Colon (tissue), 2 donors: Measurements from ENCODE around the gene MTX1.

Source experiments
- FAIRE-seq: peaks from 2 replicates; lab custom pipeline; 2012; peaks lifted over from hg19 to GRCh38; lab: Jason Lieb, UNC
- donor health status: control.
- donor health status: control.

Gene MTX1

DNA sequence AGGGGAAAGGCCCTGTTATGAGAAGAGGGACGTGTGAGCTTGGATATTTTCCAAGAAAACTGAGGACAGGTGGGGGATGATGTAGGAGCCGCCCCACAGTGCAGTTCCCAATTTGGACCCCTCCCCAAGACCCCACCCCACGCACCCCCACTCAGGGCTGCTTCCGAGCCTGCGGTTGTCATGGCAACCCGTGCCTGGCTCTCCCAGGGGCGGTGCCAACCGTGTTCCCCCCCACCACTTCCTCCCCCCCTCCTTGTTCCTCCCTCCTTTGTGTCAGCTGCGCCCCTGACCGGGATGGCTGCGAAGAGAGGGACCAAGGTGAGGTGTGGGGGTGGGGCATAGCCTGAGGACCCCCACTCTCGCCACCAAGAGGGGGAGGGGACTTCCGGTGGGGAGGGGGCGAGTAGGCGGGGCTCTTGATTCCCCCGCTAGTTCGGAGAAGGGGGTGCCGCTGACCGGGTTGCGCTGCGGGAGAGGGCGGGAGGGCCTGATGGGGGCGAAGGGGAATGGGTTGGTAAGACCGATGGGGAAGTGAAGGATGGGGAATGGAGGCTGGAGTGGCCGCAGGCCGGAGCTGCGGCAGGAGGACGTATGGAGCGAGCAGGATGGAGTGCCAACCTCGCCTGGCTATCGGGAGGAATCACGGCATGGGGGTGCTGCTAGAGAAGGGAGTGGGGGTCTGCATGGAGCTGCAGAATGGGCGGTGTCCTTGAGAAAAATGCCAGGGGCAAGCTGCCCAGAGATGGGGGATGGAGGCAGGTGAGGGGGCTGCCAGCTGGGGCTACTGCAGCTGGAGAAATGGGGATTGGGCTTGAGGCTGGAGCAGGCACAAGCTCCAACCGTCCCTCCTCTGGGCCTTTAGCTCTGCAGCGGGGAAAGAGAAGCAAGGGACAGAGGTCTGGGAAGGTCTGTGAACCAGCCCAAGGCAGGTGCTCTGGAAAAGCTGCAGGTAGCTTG is 33.9 kb upstream of the MTX1 start:
- FAIRE-seq = no peak

GRCh38 chr1:155175281-155175926 is 33.1 kb upstream of the MTX1 start:
- no peak for FAIRE-seq

- FAIRE-seq = no peak
Observed at GRCh38 chr1:155175927-155176371, 32.5 kb upstream of the MTX1 start.

- no peak for FAIRE-seq
Observed at GRCh38 chr1:155176544-155177071, 31.9 kb upstream of the MTX1 start.

- FAIRE-seq = no peak
Observed at GRCh38 chr1:155177192-155177917, 31.1 kb upstream of the MTX1 start.

- FAIRE-seq = no peak
Observed at GRCh38 chr1:155177918-155178281, 30.6 kb upstream of the MTX1 start.

GRCh38 chr1:155178441-155179111 is 29.9 kb upstream of the MTX1 start:
- no peak for FAIRE-seq

GRCh38 chr1:155179112-155180031 is 29.1 kb upstream of the MTX1 start:
- no peak for FAIRE-seq

DNA sequence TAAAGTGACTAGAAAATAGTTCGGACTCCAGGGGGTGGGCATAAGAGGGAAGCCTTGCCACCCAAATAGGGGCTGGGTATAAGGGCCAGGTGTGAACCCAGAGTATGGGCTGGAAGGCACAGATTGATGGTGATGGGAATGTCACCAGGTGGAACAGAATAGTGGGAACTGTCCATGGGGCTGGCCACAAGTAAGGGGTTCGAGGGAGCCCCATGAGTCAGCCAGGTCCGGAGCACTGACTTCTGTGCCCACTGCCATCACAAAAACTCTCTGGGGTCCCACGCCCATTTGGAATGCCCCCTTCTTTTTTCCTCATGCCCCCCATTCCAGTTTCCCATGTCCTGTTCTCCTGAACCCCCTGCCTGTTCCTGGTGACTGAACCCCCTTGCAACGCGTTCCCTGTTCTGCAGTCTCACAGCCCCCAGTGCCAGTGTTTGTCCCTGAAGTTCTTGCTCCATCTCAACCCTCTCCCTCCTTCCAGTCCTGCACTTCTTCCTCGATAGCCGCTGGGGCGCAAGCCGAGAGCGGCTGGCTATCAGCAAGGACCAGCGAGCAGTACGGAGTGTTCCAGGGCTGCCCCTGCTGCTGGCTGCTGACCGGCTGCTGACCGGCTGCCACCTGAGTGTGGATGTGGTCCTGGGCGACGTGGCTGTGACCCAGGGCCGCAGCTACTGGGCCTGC is 27.0 kb upstream of the MTX1 start:
- FAIRE-seq = no peak

DNA sequence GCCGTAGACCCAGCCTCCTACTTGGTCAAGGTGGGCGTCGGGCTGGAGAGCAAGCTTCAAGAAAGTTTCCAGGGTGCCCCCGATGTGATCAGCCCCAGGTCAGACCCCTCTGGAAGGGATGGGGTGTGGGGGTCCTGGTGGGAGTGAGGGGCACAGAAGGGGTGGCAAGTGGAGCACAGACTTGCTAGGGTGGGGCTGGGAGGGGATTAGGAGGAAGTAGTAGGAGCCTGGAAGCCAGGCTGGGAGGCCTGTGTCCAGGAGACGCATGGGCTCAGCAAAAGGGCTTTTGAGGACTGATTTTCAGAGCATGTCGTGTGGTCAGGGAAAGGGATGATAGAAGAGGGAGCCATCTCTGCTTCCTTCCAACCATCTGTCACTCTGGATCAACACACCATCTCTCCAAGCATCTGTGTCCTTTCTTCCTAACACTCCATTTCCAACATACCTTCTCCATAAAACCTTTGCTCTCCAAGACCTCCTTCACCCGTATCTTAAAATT is 26.4 kb upstream of the MTX1 start:
- no peak for FAIRE-seq

DNA sequence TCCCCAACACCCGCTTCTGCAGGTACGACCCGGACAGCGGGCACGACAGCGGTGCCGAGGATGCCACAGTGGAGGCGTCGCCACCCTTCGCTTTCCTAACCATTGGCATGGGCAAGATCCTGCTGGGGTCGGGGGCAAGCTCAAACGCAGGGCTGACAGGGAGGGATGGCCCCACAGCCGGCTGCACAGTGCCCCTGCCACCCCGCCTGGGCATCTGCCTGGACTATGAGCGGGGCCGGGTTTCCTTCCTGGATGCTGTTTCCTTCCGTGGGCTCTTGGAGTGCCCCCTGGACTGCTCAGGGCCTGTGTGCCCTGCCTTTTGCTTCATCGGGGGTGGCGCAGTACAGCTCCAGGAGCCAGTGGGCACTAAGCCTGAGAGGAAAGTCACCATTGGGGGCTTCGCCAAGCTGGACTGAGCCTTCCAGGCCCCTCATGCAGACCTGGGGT is 24.7 kb upstream of the MTX1 start:
- no peak for FAIRE-seq

GRCh38 chr1:155184351-155184811 is 24.1 kb upstream of the MTX1 start:
- FAIRE-seq = no peak

DNA sequence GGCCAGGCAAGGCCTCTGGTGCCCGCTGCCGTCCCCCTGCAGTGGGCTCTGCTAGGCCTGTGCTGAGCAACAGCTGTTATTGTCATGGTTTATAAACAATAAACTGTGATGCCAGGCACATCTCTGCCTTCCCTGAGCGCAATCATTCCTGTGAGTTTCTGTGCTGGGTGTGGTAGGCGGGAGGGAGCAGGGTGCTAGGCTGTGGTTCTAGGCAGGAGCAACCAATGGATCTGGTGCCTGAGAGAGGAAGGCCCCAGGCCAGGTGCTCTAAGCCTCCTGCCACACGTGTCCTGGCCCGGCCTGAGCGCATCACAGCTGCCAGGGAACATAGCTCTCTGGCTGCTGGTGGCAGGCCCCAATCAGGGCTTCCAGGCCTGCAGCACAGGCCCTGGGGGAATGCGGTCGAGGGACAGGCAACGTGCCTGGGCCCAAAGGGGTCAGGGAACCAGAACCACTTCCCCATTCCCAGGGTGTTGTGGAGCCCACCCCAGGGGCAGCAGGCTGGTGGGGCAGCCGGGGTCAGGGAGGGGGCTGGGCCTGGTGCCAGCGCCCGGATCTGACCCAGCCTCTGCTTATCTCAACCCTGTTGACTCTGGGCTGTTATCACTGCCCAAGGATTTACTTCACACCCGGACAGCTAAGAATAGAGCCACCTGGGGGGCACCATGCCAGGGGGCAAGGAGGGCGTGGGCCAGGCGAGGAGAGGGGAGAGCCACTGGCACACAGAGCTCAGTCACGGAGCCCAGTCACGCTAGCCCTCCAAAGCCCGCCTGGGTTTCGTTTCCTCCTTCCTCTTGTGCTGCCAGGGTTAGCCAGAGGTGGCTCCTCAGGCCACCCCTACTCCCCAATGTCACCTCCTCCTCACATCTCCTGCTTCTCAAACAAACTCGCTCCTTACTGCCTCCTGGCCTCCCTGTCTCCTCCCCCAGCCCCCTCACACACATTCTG is 23.4 kb upstream of the MTX1 start:
- no peak for FAIRE-seq

DNA sequence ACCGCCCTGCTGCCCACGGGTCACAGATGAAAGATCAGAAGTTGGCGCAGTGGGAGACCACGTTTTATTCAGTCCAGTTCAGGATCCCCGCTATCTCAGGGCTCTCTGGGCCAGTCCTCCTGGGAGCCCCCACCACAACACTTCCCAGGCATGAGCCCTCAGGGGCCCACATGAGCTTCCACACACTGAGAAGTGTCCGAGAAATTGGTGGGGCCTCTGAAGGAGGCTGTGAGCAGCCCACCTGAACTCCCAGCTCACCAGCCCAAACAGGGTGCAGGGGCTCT is 22.8 kb upstream of the MTX1 start:
- FAIRE-seq = no peak

DNA sequence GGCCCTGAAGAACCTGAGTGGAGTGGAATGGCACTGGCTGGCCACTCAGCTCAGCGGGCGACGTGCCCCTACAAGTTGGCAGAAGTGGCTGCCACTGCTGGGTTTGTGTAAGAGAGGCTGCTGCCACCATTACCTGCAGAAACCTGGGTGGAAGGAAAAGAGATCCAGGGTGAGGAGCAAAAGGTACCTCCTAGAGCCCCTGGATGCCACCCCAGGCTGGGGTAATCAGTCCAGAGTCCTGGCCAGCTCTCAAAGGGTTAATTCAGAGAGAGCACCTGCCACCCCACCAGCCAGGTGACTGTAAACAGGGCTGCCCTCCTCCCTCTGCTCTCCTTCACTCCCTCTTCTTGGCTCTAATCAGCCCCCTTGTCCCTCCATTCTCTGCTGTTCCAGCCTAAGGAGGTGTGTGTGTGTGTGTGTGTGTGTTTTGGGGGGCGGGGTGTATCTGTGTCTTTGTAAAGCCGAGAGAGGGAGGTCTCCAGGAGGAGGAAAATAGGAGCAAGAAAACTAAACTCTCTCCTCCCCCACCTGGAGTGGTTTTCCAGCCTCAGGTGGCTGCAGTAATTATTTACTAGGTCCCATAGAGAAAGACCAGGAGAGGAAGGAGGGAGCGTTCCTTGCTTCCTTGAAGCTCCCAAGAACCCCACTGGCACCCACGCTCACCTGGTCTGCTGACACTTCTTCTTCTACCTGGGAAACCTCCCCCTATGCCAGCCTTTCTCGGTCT is 22.3 kb upstream of the MTX1 start:
- no peak for FAIRE-seq

DNA sequence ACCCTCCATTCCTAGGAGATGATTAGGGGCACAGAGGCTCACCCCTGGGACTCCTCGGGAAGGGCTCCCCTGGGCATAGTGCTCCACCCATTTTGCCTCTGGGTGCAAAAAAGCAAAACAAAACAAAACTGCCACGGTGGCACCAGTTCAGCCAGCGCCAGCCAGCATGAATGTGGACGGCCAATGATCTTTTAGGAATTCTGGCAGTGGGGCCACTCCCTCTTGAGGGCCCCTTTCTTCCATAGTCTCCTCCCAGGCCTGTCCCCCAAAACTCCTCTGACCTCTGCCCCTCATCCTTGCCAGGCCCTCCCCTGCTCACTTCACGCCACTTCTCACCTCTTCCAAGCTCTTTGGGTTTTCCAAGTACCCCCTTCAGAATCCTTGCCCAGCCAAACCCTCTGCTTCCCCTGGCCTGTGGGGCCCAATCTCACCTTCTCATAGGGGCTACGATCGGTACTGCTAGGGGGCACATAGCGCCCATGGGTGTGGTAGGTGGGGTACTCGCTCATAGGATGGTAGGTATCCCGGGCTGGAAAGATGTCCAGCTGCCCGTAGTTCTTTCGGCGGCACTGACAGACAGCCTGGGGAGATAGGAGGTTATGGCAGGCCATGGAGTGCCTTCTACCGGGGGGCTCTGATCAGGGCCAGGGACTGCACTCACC is 21.6 kb upstream of the MTX1 start:
- FAIRE-seq = no peak

- FAIRE-seq = no peak
Observed at GRCh38 chr1:155187456-155187891, 21.0 kb upstream of the MTX1 start.

GRCh38 chr1:155188268-155188667 is 20.2 kb upstream of the MTX1 start:
- no peak for FAIRE-seq
